NK-92 treated with Interleukin-12 subunit alpha and Interleukin-12 subunit beta, amount 100 ng/mL, for 24 hours (cell line): ENCODE measurements around the gene COL27A1.
"Not testable (repeated sequence)": the region's sequence is repeated elsewhere in the genome, so short reads cannot be mapped to it uniquely, and the experiment has no call there.

Source experiments
- DNase-seq: peaks from one replicate; lab custom pipeline; 2025; lab: John Stamatoyannopoulos, UW

The COL27A1 gene

DNA sequence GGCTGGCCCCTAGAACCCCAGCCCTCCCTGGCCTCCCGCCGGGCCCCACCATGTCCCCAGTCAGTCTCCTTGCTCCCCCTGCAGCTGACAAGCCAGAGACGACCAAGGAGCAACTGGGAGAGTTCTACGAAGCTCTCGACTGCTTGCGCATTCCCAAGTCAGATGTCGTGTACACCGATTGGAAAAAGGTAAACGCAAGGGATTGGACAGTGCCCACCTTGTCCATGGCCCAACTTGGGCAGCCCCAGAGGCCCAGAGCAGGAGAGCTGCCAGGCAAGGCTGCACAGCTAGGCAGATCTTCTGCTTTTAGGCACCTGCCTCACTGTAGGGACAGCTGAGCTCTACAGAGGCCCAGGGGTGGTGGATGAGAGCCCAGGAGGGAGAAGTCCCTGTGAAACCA lies 169.6 kb downstream of the COL27A1 start:
- DNase-seq = not testable (repeated sequence)

DNA sequence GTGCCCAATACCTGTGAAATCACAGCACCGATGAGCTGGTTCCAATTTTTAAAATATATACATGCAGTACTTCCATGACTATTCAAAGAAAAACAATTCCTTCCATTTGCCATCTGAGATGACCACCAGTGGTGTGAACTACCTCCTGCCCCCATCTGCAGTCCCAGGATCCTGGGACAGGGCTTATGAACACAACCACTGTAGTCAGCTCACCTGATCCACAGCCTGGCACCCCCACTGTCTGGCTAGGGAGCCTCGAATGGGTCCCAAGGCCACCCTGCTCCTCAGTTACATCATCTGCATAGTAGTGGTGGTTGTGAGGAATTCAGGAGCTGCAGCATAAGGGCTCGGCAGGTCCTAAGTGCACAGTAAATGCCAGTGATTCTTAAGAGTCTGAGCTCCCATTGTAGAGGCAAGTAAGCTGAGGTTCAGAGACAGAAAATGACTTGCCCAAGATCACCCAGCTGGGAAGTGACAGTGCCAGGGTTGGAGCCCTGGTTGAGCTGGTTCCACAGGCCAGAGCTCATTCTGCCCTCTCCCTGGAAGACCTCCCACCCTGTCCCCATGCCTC lies 170.4 kb downstream of the COL27A1 start:
- DNase-seq = not testable (repeated sequence)

DNA sequence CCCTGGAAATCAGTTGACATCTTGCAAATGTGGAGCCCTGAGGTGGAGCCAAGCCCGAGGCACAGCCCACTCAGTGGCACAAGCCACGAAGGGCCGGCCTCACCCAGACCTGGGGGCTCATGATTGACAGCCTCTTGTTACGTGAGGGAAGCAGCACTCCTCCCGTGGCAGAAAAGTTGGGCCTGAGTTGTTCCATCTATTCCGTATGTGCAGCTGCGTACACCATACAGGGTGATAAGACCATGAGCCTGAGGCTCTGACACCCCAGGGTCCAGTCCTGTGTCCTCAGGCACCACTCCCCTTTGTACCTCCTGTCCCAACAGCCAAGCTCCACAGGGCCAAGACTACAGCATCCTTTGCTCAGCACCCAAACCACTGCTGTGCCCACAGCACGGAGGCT lies 172.4 kb downstream of the COL27A1 start:
- DNase-seq = no peak

DNA sequence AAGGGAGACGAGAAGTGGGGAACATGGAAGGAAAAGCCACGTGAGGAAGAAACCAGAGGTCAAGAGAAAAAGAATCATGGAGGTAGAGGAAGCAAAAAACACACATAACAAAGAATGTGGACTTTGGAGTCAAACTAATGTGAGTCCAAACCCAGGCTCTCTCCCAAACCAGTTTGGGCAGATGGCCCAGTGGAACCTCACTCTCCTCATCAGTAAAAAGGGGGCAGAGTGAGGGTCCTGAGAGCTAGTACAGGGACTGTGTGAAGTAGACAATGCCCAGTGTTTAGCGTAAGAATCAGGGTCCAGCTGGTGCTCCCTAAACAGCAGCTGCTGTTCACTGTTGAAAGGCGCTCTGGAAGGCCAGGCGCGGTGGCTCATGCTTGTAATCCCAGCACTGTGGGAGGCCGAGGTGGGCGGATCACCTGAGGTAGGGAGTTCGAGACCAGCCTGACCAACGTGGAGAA lies 173.1 kb downstream of the COL27A1 start:
- DNase-seq = not testable (repeated sequence)

DNA sequence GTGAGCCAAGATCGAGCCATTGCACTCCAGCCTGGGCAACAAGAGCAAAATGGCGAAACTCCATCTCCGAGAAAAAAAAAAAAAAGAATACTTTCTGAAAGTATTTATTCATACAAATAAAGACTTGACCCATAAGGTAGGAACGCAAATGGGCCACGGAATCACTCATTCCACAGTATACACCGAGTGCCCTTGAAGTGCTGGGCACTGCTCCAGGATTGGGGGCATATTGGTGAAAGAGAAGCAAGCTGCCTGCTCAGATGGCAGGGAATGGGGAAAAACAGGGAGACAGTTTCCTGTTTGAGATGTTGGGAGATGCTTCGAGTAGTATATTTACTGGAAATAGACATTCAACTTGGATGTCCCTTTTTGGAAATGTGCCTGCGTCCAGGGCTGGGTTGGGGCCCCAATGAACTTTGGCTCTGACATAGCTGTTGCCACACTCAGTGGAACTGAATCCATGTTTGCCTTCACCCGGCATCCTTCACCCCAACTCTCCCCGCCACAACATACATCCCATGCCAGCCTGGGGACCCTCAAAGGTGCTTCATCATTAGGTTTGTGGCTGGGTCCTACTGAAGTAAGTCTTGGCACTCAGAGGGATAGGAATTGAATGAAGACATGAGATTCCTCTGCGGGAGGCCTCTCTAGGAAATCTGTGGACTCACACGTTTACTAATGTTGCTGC lies 173.7 kb downstream of the COL27A1 start:
- not testable (repeated sequence) for DNase-seq

DNA sequence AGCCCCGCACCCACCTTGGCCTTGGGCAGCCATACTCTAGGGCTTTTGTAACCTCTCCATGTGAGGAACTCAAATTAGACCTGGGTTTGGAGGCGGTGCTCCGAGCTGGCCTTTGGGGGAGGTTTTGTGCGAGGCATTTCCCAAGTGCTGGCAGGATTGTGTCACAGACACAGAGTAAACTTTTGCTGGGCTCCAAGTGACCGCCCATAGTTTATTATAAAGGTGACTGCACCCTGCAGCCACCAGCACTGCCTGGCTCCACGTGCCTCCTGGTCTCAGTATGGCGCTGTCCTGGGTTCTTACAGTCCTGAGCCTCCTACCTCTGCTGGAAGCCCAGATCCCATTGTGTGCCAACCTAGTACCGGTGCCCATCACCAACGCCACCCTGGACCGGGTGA lies 174.3 kb downstream of the COL27A1 start, which contains the start of gene ORM2:
ORM2 (plus strand) TSS at position 245 of the 398 bp plus-strand sequence; CDS start at position 281, 36 bp downstream.
- DNase-seq = not testable (repeated sequence)

DNA sequence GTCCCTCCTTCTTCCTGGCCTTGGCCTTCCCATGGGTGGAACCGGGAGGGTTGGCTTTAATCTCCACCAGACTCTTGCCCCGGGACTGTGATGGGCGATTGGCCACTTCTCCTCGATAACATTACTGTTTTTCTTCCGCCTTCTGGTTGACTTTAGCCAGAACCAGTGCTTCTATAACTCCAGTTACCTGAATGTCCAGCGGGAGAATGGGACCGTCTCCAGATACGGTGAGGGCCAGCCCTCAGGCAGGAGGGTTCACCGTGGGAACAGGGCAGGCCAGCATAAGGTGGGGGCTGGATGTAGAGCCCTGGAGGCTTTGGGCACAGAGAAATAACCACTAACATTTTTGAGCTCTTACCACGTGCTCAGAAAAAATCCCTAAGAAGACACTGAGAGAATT lies 175.3 kb downstream of the COL27A1 start:
- DNase-seq = no peak

DNA sequence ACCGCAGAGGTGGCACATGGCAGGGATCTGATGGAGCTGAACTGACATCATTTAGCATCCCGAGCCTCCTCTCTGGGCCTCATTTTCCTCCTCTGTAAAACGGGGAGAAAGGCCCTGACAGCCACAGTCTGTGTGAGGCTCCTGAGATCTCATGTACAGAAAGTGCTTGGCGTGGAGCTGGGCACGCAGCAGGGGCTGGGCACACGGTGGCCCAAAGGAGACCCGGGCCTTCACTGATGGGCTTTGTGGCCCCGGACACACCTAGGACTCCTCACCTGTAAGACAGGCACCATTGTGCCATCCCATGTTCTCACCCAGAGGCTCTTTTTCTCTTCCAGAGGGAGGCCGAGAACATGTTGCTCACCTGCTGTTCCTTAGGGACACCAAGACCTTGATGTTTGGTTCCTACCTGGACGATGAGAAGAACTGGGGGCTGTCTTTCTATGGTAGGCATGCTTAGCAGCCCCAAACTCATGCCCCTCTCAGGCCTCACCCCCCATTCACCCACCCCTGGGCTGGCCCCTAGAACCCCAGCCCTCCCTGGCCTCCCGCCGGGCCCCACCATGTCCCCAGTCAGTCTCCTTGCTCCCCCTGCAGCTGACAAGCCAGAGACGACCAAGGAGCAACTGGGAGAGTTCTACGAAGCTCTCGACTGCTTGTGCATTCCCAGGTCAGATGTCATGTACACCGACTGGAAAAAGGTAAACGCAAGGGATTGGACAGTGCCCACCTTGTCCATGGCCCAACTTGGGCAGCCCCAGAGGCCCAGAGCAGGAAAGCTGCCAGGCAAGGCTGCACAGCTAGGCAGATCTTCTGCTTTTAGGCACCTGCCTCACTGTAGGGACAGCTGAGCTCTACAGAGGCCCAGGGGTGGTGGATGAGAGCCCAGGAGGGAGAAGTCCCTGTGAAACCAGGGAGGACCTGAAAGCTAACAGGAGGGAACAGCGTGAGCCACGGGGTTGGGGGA lies 176.2 kb downstream of the COL27A1 start:
- DNase-seq = not testable (repeated sequence)

DNA sequence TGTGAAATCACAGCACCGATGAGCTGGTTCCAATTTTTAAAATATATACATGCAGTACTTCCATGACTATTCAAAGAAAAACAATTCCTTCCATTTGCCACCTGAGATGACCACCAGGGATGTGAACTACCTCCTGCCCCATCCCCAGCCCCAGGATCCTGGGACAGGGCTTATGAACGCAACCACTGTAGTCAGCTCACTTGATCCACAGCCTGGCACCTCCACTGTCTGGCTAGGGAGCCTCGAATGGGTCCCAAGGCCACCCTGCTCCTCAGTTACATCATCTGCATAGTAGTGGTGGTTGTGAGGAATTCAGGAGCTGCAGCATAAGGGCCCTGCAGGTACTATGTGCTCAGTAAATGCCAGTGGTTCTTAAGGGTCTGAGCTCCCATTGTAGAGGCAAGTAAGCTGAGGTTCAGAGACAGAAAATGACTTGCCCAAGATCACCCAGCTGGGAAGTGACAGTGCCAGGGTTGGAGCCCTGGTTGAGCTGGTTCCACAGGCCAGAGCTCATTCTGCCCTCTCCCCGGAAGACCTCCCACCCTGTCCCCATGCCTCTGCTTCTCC lies 177.2 kb downstream of the COL27A1 start:
- not testable (repeated sequence) for DNase-seq

DNA sequence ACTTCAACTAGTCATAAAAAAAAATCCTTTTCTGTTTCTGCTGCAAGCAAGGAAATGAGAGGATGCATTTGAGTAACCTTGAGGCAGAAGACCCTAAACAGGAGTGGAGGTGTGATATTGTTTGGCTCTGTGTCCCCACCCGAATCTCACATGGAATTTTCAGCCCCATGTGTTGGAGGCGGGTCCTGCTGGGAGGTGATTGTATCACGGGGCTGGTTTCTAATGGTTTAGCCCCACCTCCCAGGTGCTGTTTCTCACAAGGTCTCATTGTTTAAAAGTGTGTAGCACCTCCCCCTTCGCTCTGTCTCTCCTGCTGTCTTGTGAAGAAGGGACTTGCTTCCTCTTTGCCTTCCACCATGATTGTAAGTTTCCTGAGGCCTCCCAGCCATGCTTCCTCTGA lies 178.4 kb downstream of the COL27A1 start:
- not testable (repeated sequence) for DNase-seq

DNA sequence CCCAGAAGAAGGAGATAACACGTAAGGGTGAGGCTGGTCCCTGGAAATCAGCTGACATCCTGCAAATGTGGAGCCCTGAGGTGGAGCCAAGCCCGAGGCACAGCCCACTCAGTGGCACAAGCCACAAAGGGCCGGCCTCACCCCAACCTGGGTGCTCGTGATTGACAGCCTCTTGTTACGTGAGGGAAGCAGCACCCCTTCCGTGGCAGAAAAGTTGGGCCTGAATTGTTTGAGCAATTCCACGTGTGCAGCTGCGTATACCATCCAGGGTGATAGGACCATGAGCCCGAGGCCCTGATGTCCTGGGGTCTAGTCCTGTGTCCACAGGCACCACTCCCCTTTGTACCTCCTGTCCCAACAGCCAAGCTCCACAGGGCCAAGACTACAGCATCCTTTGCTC lies 179.2 kb downstream of the COL27A1 start:
- no peak for DNase-seq

DNA sequence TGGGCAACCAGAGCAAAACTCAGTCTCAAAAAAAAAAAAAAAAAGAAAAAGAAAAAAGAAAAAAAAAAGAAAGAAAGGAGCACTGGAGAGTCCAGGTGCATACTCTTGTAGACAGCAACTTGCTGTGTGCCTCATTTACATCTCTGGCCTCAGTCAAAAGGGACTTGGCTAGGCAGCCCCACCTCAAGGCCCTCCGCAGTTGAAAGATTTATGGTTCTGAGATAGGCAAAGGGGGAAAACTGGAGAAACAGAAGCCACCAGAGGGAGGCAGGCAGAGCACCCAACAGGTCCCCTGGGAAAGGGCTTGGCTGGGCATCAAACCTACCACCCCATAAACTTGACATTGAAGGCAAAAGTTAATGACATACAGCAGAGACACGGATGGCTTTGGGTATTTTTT lies 180.4 kb downstream of the COL27A1 start:
- no peak for DNase-seq

DNA sequence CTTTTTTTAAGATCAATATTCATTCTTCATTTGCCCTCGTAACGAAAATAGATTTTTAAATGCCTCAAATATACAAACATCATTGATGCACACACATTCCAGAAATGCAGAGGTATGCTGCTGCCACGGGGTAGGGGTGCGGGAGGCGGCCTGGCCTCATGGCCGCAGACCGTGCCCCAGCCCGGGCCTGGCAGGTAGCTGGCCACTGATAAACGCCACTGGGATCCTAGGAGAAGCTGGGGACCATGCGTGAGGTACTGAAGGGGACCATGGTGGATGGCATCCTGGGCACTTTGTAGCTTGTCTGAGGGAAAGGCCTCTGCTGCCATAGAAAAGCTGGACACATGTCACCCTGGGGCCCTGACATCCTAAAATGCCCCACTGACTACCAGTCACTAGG lies 180.8 kb downstream of the COL27A1 start:
- DNase-seq = no peak

DNA sequence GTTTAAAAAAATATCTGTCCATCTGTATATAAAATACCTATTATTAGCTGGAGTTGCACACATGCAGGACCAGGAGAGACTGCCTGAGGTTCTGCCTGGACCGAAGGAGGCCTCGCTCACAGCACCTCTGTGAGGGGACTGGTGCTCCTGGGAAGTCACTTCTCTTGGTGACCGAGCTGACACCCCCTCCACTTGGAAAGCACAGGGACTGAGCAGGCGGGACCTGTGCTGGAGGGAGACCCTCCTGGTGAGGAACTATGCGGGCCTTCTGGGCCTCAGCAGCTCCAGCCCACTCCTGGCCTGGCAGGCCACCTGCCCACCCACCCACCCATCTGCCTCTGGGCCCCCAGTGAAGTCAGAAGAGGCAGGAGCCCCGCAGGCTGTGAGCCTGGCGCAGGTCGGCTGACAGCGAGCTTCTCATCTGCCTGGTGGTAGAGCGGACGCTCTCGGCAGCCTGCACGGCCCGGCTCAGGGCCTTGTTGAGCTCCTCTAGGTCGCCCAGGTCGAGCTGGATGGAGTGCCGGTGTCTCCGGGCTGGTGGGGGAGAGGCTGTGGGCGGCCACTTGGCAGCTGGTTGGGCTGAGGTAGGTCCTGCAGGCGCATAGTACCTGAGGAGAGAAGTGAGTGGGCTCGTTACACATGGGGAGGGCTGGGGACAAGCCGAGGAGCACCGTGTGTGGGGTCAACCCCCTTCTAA lies 181.5 kb downstream of the COL27A1 start:
- DNase-seq = no peak

DNA sequence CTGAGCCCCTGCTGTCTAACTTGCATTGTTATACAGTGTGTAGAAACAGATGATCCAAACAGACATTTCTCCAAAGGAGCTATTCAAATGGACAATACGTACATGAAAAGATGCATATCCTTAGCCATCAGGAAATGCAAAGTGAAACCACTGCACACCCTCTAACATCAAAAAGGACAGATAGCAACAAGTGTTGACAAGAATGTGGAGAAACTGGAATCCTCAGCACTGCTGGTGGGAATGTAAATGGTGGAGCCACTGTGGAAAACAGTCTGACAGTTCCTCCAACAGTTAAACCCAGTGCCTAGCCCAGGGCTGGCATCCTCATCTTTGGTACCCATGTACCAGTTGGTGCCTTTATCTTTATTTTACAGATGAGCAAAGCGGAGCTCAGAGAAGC lies 182.8 kb downstream of the COL27A1 start:
- no peak for DNase-seq

DNA sequence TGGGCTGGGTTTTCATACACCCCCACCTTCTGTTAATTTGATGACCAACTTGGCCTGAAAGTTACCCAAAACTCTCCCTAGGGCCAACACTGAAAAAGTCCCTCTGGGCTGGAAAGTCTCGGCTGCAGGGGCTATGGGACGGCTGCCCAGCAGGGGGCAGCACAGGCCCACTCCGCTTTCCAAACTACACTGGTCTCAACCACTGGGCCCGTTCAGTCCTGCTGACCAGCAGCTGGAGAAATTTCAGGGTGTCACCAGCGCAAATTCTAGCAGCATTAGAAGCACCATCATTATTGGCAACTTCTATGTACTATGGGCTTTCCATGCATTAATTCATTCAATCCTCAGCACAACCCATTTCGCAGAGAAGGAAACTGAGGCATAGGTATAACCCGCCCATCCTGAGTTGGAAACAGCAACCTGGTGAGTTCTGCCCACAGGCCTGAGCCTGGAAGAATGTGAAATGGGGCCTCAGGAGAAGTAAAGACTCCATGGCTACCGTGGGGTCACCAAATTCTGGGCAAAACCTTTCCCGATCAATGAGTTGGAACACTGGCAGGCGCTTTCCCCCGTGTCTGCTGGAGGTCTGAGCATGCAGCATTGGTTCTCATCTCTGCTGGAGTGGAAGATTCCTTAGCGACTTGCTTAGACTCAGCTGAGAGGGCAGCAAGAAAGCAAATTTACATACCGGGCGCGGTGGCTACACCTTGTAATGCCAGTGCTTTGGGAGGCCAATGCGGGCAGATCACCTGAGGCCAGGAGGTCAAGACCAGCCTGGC lies 184.0 kb downstream of the COL27A1 start:
- DNase-seq = no peak

DNA sequence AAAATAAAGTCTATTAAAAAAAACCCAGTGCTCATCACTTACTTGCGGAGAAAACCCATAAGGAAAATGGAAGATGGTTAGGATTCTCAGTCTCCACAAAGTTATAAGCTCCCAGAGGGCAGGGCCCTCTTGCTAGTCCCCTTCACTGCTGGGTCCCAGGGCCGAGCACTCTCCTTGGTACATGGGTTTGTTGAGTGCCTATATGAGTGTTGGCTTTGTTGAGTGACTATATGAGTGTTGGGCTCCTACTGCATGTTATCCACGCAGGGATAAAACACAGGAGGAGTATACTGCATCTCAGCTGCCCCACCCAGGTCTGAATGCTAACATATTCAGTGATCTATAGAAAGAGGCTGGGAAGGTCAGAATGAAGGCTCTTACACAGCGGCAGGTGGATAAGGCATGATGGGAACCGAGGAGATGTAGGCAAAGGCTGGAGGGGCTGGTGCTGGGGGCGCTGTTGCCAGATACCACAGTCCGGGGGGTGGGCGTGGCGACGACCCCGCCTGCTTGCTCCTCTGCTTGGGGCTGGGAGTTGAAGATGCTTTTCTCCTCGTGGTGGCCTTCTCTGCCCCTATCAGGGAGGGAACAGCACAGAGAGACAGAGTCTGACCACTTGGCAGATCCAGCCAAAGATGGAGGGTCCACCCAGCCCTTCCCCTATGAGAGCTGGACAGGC lies 186.0 kb downstream of the COL27A1 start:
- no peak for DNase-seq

DNA sequence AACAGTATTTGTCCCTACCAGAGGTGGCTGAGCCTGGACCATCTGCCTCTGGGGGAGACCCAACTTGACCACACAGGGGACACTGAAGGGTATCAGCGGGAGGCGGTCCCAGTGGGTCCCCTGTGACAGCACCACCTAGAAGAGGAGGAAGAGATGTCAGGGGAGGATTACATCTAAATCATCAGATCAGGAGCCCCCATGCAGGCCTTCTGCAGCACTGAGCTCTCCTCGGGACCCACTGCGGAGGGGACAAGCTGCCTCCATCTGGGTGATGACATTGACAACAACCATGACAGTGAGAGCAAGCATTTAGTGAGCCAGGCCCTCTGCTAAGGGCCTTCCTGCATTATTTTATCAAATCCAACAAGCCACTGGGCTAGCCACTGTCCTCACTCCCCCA lies 186.7 kb downstream of the COL27A1 start:
- DNase-seq = no peak

DNA sequence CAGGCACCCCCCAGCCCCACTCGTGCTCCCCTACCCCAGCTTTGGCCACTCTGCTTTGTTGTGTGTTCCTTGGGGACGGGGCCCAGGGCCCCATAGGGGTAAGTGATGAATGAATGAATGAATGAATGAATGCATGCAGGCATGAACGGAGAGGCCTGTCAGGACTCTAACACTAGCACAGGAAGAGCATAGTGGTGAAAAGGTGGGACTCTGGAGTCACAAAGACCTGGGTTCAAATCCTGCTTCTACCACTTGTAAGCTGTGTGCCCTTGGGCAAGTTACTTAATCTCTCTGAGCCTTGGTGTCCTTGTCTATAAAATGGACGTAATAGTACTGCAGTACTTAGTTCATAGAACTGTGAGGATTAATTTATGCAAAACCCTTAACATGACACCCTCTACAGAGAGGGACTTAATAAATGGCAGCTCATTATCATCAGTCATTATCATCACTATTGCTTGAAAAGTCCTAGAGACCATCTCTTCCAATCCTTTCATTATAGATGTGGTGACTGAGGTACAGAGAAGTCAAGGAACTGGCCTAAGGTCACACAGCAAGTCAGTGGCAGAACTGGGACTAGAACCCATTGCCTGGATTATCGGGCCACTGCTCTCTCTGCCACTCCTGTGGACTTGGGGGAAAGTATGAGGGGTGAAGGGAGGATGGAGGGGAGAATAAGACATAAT lies 187.6 kb downstream of the COL27A1 start:
- no peak for DNase-seq
